Measurements from ENCODE around the gene CHL1. TPM values are rescaled to one million over a fixed set of nuclear protein-coding genes. Genes with fewer than 3 reads are reported as not detected.

CHL1 gene
- total RNA-seq, 1 experiment from 2014 or later: not detected

DNA sequence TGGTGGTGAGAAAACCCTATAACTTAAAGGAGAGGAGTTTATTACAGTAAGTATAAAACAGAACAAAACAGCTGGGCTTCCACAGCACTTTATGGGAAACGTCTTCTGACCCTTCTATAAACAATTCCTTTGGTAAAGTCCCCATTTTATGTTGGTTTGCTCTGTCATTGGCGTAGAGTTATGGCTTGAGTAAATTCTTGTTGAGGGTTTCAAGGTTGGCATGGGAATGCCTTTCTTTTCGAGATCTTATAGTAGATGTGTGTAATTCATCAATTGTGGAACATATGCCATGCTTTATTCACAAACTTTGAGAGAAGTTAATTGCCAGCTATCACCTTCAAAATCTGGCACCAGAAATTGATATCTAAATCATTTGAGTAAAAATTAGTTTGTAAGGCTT lies 11.6 kb upstream of the CHL1 start:
- CTCF ChIA-PET: no interaction called here
- H3K4me1 Mint-ChIP-seq (ENCODE audit: low read depth, unreplicated experiment): no peaks in the 10 kb centered on the region
- H3K36me3 ChIP-seq (ENCODE audit: control insufficient read depth, insufficient read depth, low read length): no peaks in the 10 kb centered on the region

DNA sequence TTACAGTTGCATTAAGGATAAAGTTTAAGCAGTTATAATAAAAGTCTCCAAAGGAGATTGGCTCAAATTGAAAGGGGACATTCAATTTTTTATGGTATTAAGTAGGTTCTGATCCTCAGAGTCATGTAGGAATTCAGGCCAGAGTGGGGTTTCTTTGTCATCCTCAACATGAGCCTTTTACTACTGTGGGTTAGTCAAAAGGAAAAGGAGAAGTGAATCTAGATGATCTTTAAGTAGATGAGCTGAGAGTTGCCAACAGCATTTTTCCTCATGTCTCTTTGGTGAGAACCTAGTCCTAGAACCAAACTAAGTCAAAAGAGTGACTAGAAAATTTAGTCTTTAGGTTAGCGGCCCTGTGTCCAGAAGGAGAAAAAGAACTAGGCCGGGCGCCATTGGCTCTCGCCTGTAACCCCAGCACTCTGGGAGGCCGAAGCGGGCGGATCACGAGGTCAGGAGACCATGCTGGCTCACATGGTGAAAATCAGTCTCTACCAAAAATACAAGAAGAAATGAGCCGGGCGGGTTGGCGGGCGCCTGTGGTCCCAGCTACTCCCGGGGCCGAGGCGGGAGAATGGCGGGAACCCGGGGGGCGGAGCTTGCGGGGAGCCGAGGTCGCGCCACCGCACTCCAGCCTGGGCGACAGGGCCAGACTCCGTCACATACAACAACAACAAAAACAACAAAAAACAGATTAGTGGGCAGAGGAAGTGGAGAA lies 4.2 kb upstream of the CHL1 start:
- intact Hi-C loops (cut with micrococcal nuclease; ENCODE audit: unreplicated experiment): no loop called here

More for the DNA sequence above, 11.6 kb upstream of the CHL1 start:
- no peaks in the 10 kb centered on the region for H3K27me3 ChIP-seq (replicated peaks; ENCODE audit: control insufficient read depth, insufficient read depth, low read length)
- BruUV-seq (replicated peaks): no TSS peak
- Mint-ChIP-seq H3K27me3 (ENCODE audit: insufficient read depth, unreplicated experiment) (peaks cover 6% of the 10 kb centered on the region), H3K27ac (ENCODE audit: unreplicated experiment) (no peak overlapping the region), H3K36me3 (ENCODE audit: insufficient read depth, unreplicated experiment) (no peaks in the 10 kb centered on the region), H3K4me3 (ENCODE audit: unreplicated experiment) (no peak overlapping the region), H3K9me3 (ENCODE audit: unreplicated experiment) (no peaks in the 10 kb centered on the region)
- POLR2A ChIA-PET: no interaction called here
- H3K9me3 ChIP-seq: no peaks in the 10 kb centered on the region
- no peaks in the 10 kb centered on the region for H3K4me1 ChIP-seq
- intact Hi-C loops (cut with micrococcal nuclease; ENCODE audit: unreplicated experiment): no loop called here
- no peak for DNase-seq
- TF ChIP-seq, protein P1, sequence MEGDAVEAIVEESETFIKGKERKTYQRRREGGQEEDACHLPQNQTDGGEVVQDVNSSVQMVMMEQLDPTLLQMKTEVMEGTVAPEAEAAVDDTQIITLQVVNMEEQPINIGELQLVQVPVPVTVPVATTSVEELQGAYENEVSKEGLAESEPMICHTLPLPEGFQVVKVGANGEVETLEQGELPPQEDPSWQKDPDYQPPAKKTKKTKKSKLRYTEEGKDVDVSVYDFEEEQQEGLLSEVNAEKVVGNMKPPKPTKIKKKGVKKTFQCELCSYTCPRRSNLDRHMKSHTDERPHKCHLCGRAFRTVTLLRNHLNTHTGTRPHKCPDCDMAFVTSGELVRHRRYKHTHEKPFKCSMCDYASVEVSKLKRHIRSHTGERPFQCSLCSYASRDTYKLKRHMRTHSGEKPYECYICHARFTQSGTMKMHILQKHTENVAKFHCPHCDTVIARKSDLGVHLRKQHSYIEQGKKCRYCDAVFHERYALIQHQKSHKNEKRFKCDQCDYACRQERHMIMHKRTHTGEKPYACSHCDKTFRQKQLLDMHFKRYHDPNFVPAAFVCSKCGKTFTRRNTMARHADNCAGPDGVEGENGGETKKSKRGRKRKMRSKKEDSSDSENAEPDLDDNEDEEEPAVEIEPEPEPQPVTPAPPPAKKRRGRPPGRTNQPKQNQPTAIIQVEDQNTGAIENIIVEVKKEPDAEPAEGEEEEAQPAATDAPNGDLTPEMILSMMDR (IDR thresholded peaks at IDR 0.05; ENCODE audit: insufficient read depth in 1 of 2, low read depth in 1 of 2, low read length in 1 of 2, severe bottlenecking in 1 of 2, unreplicated experiment in 1 of 2): no peak
- no peak overlapping the region for H3K4me3 ChIP-seq (ENCODE audit: low read depth, low read length)

DNA sequence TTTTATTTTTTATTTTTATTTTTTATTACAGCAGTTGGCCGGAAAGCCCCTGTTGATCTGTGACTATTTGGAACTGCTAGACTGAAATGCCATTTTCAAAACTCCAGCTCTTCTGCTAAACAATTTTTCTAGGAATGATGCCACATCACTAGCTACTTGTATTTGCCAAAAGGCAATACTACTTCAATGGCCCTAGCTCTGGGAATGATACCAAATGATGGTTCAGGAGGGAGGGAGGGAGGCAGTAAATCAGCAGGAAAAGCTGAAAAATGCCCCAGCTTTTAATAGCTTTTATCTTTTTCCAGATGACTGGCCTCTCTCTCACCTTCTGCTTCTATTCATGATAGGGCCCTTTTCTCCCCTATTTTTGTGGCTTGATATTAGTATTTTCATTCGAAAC lies 2.6 kb upstream of the CHL1 start:
- no peaks in the 10 kb centered on the region for H3K4me1 ChIP-seq

More for the DNA sequence above, 4.2 kb upstream of the CHL1 start:
- CTCF ChIA-PET: no interaction called here
- Mint-ChIP-seq H3K27me3 (ENCODE audit: insufficient read depth, unreplicated experiment) (no peaks in the 10 kb centered on the region), H3K27ac (ENCODE audit: unreplicated experiment) (no peak overlapping the region), H3K36me3 (ENCODE audit: insufficient read depth, unreplicated experiment) (no peaks in the 10 kb centered on the region), H3K9me3 (ENCODE audit: unreplicated experiment) (no peaks in the 10 kb centered on the region), H3K4me3 (ENCODE audit: unreplicated experiment) (no peak overlapping the region), H3K4me1 (ENCODE audit: low read depth, unreplicated experiment) (no peaks in the 10 kb centered on the region)
- Histone ChIP-seq H3K9me3 (no peaks in the 10 kb centered on the region), H3K36me3 (ENCODE audit: control insufficient read depth, insufficient read depth, low read length) (no peaks in the 10 kb centered on the region), H3K4me1 (no peaks in the 10 kb centered on the region), H3K27me3 (replicated peaks; ENCODE audit: control insufficient read depth, insufficient read depth, low read length) (no peaks in the 10 kb centered on the region), H3K4me3 (ENCODE audit: low read depth, low read length) (no peak overlapping the region)
- BruUV-seq (replicated peaks): no TSS peak
- no peak for DNase-seq
- TF ChIP-seq, protein P1 (IDR thresholded peaks at IDR 0.05; ENCODE audit: insufficient read depth in 1 of 2, low read depth in 1 of 2, low read length in 1 of 2, severe bottlenecking in 1 of 2, unreplicated experiment in 1 of 2): no peak
- POLR2A ChIA-PET: no interaction called here

More for the DNA sequence above, 2.6 kb upstream of the CHL1 start:
- no peak overlapping the region for H3K4me3 ChIP-seq (ENCODE audit: low read depth, low read length)
- no TSS peak for BruUV-seq (replicated peaks)
- H3K9me3 Mint-ChIP-seq (ENCODE audit: unreplicated experiment): no peaks in the 10 kb centered on the region
- no peak for DNase-seq
- POLR2A ChIA-PET: no interaction called here
- intact Hi-C loops (cut with micrococcal nuclease; ENCODE audit: unreplicated experiment): no loop called here
- no peak overlapping the region for H3K4me3 Mint-ChIP-seq (ENCODE audit: unreplicated experiment)
- H3K27me3 Mint-ChIP-seq (ENCODE audit: insufficient read depth, unreplicated experiment): no peaks in the 10 kb centered on the region
- TF ChIP-seq, protein P1 (IDR thresholded peaks at IDR 0.05; ENCODE audit: insufficient read depth in 1 of 2, low read depth in 1 of 2, low read length in 1 of 2, severe bottlenecking in 1 of 2, unreplicated experiment in 1 of 2): no peak
- H3K36me3 Mint-ChIP-seq (ENCODE audit: insufficient read depth, unreplicated experiment): no peaks in the 10 kb centered on the region
- no peaks in the 10 kb centered on the region for H3K9me3 ChIP-seq
- CTCF ChIA-PET: no interaction called here
- H3K36me3 ChIP-seq (ENCODE audit: control insufficient read depth, insufficient read depth, low read length): no peaks in the 10 kb centered on the region
- H3K4me1 Mint-ChIP-seq (ENCODE audit: low read depth, unreplicated experiment): no peaks in the 10 kb centered on the region
- no peaks in the 10 kb centered on the region for H3K27me3 ChIP-seq (replicated peaks; ENCODE audit: control insufficient read depth, insufficient read depth, low read length)
- no peak overlapping the region for H3K27ac Mint-ChIP-seq (ENCODE audit: unreplicated experiment)
